DND-41 (cell line): ENCODE measurements around the gene GGCT.

ENCODE experiments used
- EZH2 ChIP-seq: IDR thresholded peaks from 3 replicates; pipeline ENCODE4 v1.6.1; 2012; ENCODE audit warnings: borderline replicate concordance, low read depth, mild to moderate bottlenecking, moderate library complexity, low read length, inconsistent platforms; ENCODE audit not compliant: severe bottlenecking
- TF ChIP-seq, protein P1 (sequence below): IDR thresholded peaks from 2 replicates; pipeline ENCODE4 v1.5.1; 2012; ENCODE audit warnings: borderline replicate concordance, low read length, moderate library complexity, mild to moderate bottlenecking; ENCODE audit not compliant: poor library complexity, severe bottlenecking; ENCODE audit errors: extremely low read depth

DNA sequence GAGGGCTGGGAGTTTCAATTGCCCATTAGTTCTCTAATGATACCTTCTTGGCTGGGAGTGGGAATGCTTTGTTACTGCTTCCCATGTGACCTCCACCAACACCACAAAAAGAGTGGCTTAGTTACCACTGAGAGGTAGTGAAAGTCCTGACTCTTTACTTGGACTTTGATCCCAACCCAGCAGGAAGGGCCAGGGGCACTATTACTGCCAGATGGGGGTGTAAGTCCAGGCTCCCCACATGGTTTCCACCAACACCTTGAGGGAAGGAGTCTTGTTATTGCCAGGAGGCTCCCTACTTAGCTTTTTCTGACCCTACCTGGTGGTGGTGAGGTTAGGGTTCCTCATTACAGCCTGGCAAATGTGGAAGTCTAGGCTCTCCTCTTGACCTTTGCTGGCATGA lies 11.4 kb downstream of the GGCT start:
- TF ChIP-seq, protein P1, sequence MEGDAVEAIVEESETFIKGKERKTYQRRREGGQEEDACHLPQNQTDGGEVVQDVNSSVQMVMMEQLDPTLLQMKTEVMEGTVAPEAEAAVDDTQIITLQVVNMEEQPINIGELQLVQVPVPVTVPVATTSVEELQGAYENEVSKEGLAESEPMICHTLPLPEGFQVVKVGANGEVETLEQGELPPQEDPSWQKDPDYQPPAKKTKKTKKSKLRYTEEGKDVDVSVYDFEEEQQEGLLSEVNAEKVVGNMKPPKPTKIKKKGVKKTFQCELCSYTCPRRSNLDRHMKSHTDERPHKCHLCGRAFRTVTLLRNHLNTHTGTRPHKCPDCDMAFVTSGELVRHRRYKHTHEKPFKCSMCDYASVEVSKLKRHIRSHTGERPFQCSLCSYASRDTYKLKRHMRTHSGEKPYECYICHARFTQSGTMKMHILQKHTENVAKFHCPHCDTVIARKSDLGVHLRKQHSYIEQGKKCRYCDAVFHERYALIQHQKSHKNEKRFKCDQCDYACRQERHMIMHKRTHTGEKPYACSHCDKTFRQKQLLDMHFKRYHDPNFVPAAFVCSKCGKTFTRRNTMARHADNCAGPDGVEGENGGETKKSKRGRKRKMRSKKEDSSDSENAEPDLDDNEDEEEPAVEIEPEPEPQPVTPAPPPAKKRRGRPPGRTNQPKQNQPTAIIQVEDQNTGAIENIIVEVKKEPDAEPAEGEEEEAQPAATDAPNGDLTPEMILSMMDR: no peak
- no peak for TF ChIP-seq EZH2
